SU-DHL-6 (cell line): ENCODE data around the gene ID3.

Experiments used
- H2AFZ ChIP-seq: fragments of 200-600 bp; sonication (generic); 2 replicates; pipeline ENCODE4 v1.6.1; 2014; ENCODE audit warnings: low read depth, mild to moderate bottlenecking, moderate library complexity, mixed read lengths, antibody characterized with exemption, low read length; ENCODE audit not compliant: severe bottlenecking
- H3F3A ChIP-seq: fragments of 200-600 bp; shearing (Covaris generic); 2 replicates; pipeline ENCODE4 v1.6.0; 2016; ENCODE audit warnings: antibody characterized with exemption, mild to moderate bottlenecking; ENCODE audit not compliant: insufficient read depth
- H3K27ac ChIP-seq: fragments of 200-600 bp; sonication (generic); 2 replicates; pipeline ENCODE4 v1.5.1; 2016; ENCODE audit warnings: low read depth, mild to moderate bottlenecking, low read length, moderate library complexity, mixed read lengths
- H3K27me3 ChIP-seq: fragments of 200-600 bp; sonication (generic), shearing (Covaris generic); 2 replicates; pipeline ENCODE4 v1.6.0; 2014; ENCODE audit warnings: mild to moderate bottlenecking, low read length
- H3K36me3 ChIP-seq: fragments of 200-600 bp; sonication (generic); 2 replicates; pipeline ENCODE4 v1.6.1; 2014; ENCODE audit warnings: mild to moderate bottlenecking, low read length, mixed read lengths
- H3K4me2 ChIP-seq: fragments of 300-600, 200-600 bp; shearing (Covaris generic), sonication (generic); 2 replicates; pipeline ENCODE4 v1.6.0; 2014; ENCODE audit warnings: low read length, low read depth, mild to moderate bottlenecking; ENCODE audit not compliant: poor library complexity, severe bottlenecking
- H3K4me3 ChIP-seq: fragments of 200-600 bp; sonication (generic); 2 replicates; pipeline ENCODE4 v1.5.1; 2014; ENCODE audit warnings: antibody characterized with exemption, low read length, mild to moderate bottlenecking, mixed read lengths; ENCODE audit not compliant: insufficient read depth, poor library complexity, severe bottlenecking
- H3K79me2 ChIP-seq: fragments of 200-600 bp; sonication (generic); 2 replicates; pipeline ENCODE4 v1.6.1; 2014; ENCODE audit warnings: mild to moderate bottlenecking, low read length, moderate library complexity; ENCODE audit not compliant: insufficient read depth
- H3K9ac ChIP-seq: fragments of 200-600 bp; sonication (generic); 2 replicates; pipeline ENCODE4 v1.7.0; 2014; ENCODE audit warnings: mild to moderate bottlenecking, low read length
- H3K9me2 ChIP-seq: fragments of 200-600 bp; sonication (generic); replicated peaks from 2 replicates; pipeline ENCODE4 v1.6.1; 2014; ENCODE audit warnings: low read length; ENCODE audit not compliant: insufficient read depth
- H3K9me3 ChIP-seq: fragments of 200-600 bp; sonication (generic); 2 replicates; pipeline ENCODE4 v1.6.1; 2014; ENCODE audit warnings: low read length, mixed read lengths; ENCODE audit not compliant: insufficient read depth
- H4K20me1 ChIP-seq: fragments of 200-600 bp; sonication (generic); 2 replicates; pipeline ENCODE4 v1.6.1; 2014; ENCODE audit warnings: low read depth, mild to moderate bottlenecking, antibody characterized with exemption, low read length, moderate library complexity, mixed read lengths
- EZH2phosphoT487 ChIP-seq: fragments of 200-600 bp; sonication (generic), shearing (Covaris generic); conservative IDR thresholded peaks from 2 replicates; pipeline ENCODE4 v1.6.1; 2018; ENCODE audit warnings: mild to moderate bottlenecking, antibody characterized with exemption, low read length, moderate library complexity, mixed read lengths
- TF ChIP-seq, protein P1 (sequence below): fragments of 200-600 bp; sonication (generic); IDR thresholded peaks from one replicate; pipeline ENCODE4 v1.5.1; 2017; ENCODE audit warnings: antibody characterized with exemption, mild to moderate bottlenecking, low read length, moderate library complexity; ENCODE audit not compliant: insufficient read depth, poor library complexity, severe bottlenecking

The ID3 gene

DNA sequence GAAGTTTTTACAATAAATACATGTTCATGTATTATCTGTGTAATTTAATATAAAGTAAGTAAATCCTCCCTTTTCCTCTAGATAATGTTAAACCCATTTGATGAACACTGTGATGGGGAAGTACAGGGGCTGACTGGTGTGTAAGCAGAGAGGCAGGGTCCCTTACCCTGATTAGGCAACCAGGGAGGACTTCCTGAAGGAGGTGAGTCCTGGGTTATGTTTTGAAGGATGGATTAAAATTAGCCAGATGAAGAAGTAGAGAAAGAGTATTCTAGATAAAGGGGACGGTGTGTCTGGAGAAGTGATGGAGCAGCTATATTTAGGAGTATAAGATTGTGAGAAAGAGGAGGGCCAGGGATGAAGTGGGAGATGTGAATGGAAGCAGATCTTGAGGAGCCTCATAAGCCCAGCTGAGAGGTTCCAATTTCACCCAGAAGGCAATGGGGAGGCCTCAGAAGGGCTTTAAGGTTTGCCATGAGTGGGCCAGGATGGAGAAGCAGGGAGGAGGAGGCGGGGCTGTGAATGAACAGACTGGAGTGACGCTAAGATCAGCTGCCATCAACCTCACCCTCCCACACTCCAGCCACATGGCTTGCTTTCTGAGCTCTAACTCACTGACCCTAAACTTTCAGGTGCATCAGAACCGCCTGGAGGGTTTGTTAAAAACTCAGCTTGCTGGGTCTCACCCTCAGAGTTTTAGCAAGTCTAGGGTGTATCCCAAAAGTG is 30.9 kb upstream of the ID3 start:
- Histone ChIP-seq H3K9ac (peak overlapping the region; percentile 57; the same call in 1 of the 2 replicates), H3K4me3 (no peak overlapping the region), H3K36me3 (no peaks in the 10 kb centered on the region), H3K9me3 (no peaks in the 10 kb centered on the region), H3K79me2 (no peaks in the 10 kb centered on the region), H3F3A (peaks cover 57% of the 10 kb centered on the region), H3K27ac (peak overlapping the region; percentile 97), H3K9me2 (no peaks in the 10 kb centered on the region), H3K27me3 (no peaks in the 10 kb centered on the region), H3K4me2 (peak overlapping the region; percentile 28), H2AFZ (no peak overlapping the region), H4K20me1 (no peaks in the 10 kb centered on the region)
- TF ChIP-seq EZH2phosphoT487, result no peak
- TF ChIP-seq, protein P1, sequence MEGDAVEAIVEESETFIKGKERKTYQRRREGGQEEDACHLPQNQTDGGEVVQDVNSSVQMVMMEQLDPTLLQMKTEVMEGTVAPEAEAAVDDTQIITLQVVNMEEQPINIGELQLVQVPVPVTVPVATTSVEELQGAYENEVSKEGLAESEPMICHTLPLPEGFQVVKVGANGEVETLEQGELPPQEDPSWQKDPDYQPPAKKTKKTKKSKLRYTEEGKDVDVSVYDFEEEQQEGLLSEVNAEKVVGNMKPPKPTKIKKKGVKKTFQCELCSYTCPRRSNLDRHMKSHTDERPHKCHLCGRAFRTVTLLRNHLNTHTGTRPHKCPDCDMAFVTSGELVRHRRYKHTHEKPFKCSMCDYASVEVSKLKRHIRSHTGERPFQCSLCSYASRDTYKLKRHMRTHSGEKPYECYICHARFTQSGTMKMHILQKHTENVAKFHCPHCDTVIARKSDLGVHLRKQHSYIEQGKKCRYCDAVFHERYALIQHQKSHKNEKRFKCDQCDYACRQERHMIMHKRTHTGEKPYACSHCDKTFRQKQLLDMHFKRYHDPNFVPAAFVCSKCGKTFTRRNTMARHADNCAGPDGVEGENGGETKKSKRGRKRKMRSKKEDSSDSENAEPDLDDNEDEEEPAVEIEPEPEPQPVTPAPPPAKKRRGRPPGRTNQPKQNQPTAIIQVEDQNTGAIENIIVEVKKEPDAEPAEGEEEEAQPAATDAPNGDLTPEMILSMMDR, result no peak

DNA sequence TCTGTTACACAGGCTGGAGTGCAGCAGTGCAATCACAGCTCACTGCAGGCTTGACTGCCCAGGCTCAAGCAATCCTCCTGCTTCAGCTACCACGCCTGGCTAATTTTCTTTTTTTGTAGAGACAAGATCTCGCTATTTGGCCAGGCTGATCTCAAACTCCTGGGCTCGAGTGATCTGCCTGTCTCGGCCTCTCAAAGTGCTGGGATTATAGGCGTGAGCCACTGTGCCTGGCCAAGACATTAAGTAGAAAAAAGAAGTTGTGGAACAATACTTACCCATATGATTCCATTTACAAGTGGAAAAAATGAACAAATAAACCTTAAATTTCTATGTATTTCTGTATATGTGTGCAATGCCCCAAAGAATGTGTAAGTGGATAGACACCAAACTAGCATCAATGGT is 30.3 kb upstream of the ID3 start:
- H2AFZ ChIP-seq, result no peak overlapping the region
- no peak overlapping the region for H3K4me3 ChIP-seq
- no peaks in the 10 kb centered on the region for H4K20me1 ChIP-seq
- TF ChIP-seq EZH2phosphoT487, result no peak
- TF ChIP-seq, protein P1, result no peak
- H3K36me3 ChIP-seq, result no peaks in the 10 kb centered on the region
- peak overlapping the region; percentile 97 for H3K27ac ChIP-seq
- peak overlapping the region; percentile 28 for H3K4me2 ChIP-seq
- peaks cover 54% of the 10 kb centered on the region for H3F3A ChIP-seq
- H3K79me2 ChIP-seq, result no peaks in the 10 kb centered on the region
- 0 out of 2 replicates have a peak overlapping the region, but pooled peaks have one; percentile 13 for H3K9ac ChIP-seq
- no peaks in the 10 kb centered on the region for H3K27me3 ChIP-seq
- H3K9me3 ChIP-seq, result no peaks in the 10 kb centered on the region
- no peaks in the 10 kb centered on the region for H3K9me2 ChIP-seq

DNA sequence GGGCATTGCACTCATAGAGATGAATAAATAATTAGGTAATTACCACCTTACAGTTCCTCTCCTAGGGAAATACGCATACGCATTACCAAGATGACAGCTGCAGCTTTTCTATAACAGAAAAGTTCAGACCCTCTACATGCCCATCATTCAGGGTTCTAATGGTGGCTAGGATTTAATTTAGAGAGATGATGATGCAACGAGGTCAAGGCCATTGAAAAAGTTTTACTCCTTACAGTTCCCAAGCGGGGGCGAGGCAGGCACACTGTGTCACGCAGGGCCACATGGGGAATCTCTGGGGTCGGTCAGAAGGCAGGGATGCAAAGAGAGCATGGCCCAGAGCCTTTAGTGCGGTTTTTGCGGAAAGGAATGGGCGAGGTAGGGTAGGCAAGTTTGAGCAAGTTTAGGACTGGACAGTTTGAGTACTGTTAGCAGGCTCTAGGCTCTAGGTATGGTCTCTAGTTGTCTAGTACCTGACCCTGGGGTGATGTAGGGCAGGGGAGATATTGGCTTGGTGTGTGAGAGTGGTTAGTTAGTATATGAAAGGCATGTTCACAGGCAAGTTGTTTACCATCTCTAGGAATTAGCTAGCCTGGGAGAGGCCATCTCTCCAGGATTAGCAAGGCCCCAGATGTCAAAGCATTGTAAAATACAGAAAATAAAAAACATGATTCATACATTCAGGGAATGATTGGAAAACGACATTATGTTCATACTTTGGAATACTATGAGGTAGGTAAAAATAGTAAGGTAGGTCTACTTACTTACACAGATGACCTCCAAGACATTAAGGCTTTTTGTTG is 29.6 kb upstream of the ID3 start:
- H3K9ac ChIP-seq, result no peak overlapping the region
- no peak overlapping the region for H3K4me3 ChIP-seq
- no peaks in the 10 kb centered on the region for H4K20me1 ChIP-seq
- H3K9me2 ChIP-seq, result no peaks in the 10 kb centered on the region
- no peaks in the 10 kb centered on the region for H3K36me3 ChIP-seq
- H3F3A ChIP-seq, result peaks cover 48% of the 10 kb centered on the region
- H2AFZ ChIP-seq, result no peak overlapping the region
- peak overlapping the region; percentile 97; the same call in 1 of the 2 replicates for H3K27ac ChIP-seq
- H3K4me2 ChIP-seq, result no peak overlapping the region
- no peaks in the 10 kb centered on the region for H3K9me3 ChIP-seq
- H3K79me2 ChIP-seq, result no peaks in the 10 kb centered on the region
- TF ChIP-seq, protein P1, result no peak
- no peak for TF ChIP-seq EZH2phosphoT487
- no peaks in the 10 kb centered on the region for H3K27me3 ChIP-seq
